ENCODE measurements around the gene RNASE7. TPM values are rescaled to one million over a fixed set of nuclear protein-coding genes. Genes with fewer than 3 reads are reported as not detected.
A peak's percentile ranks its signal among the peaks of the same experiment; 100 is the strongest.

The RNASE7 gene
- total and polyA plus RNA-seq, 4 donors = 0.12 TPM; not detected in 3

DNA sequence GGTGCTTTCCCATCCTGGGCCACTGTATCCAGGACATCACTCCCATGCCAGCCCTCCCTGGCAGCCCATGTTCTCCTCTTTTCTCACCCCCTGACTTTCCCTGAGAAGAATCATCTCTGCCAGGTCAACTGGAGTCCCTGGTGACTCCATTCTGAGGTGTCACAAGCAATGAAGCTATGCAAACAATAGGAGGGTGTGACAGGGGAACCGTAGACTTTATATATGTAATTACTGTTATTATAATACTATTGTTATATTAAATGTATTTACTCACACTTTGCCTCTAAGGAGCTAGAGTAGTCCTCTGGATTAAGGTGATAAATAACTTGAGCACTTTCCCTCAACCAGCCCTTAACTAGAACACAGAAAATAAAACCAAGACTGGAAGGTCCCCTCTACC lies 47.1 kb downstream of the RNASE7 start:
- Histone ChIP-seq H3K27ac (ENCODE audit: low read depth, low read length) (no peak overlapping the region), H3K36me3 (ENCODE audit: control insufficient read depth, insufficient read depth, low read length) (peaks cover 72% of the 10 kb centered on the region), H3K4me3 (ENCODE audit: low read depth, low read length) (no peak overlapping the region), H3K27me3 (ENCODE audit: control insufficient read depth, insufficient read depth, low read length) (no peaks in the 10 kb centered on the region), H3K4me1 (ENCODE audit: control insufficient read depth, insufficient read depth, low read length) (peaks cover 40% of the 10 kb centered on the region), H3K9me3 (ENCODE audit: control insufficient read depth, insufficient read depth, low read length) (no peaks in the 10 kb centered on the region)
- no peak for DNase-seq (ENCODE audit: low read depth in 4 of 6, low spot score in 6 of 6)
- WGBS (ENCODE audit: insufficient coverage) = no CpG with 5 or more reads among the region's 1 CpG

DNA sequence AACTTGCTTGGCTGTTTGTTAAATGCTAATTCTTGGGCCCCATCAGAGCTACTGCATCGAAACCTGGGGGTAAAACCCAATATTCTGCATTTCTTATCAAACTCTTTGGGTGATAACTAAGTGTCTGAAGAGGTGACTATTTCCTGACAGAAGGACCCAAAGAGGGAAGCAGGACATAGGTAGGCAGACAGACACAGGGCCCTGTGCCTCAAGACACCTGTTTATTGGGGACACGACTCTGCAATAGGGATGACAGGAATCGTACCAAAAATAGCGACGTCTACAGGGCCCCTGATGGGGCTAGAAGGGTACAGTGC lies 47.7 kb downstream of the RNASE7 start:
- WGBS (ENCODE audit: insufficient coverage) = 64% methylated on average over 4 of the region's 5 CpGs
- H3K27me3 ChIP-seq (ENCODE audit: control insufficient read depth, insufficient read depth, low read length) = no peaks in the 10 kb centered on the region
- no peak for DNase-seq (ENCODE audit: low read depth in 4 of 6, low spot score in 6 of 6)
- no peaks in the 10 kb centered on the region for H3K9me3 ChIP-seq (ENCODE audit: control insufficient read depth, insufficient read depth, low read length)
- H3K4me1 ChIP-seq (ENCODE audit: control insufficient read depth, insufficient read depth, low read length) = peaks cover 42% of the 10 kb centered on the region
- no peak overlapping the region for H3K4me3 ChIP-seq (ENCODE audit: low read depth, low read length)
- peaks cover 67% of the 10 kb centered on the region for H3K36me3 ChIP-seq (ENCODE audit: control insufficient read depth, insufficient read depth, low read length)
- H3K27ac ChIP-seq (ENCODE audit: low read depth, low read length) = no peak overlapping the region

DNA sequence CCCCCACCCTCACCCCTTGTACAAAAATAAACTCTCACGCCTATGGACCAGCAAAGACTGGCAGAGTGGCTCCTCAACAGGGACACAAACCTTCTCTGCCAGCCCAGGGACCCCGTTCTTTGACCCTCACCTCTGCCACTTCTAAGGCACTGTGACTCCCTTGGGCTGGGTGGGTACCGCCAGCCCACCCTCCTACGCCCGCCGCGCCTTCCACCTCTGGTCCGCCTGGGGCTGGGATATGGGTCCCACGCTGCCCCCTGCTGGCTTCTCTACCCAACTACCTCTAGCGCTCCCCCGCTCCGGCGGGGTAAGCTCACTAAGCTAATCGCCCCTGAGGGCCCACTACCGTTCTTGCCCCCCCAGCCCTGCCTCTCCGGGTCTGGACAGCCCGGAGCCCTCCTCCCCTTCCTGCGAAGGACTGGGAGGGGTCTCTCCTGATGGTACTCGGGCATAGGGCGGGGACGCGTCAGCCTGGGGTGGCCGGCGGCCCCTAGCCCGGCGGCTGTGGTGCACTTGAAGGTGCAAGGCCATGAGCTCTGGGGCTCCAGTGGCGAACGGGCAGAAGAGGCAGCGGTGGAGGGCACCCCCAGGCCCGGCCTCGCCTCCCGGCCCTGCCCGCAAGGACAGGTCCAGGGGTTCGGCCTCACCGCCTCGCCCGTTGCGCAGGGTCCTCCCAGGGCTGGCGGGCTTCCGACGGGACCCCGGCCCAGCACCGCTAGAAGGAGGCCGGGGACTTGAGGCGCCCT lies 48.2 kb downstream of the RNASE7 start:
- 87% methylated on average over 38 of the region's 45 CpGs for WGBS (ENCODE audit: insufficient coverage)
- Histone ChIP-seq H3K4me3 (ENCODE audit: low read depth, low read length) (no peak overlapping the region), H3K4me1 (ENCODE audit: control insufficient read depth, insufficient read depth, low read length) (peaks cover 42% of the 10 kb centered on the region), H3K27me3 (ENCODE audit: control insufficient read depth, insufficient read depth, low read length) (no peaks in the 10 kb centered on the region), H3K27ac (ENCODE audit: low read depth, low read length) (no peak overlapping the region), H3K36me3 (ENCODE audit: control insufficient read depth, insufficient read depth, low read length) (peaks cover 61% of the 10 kb centered on the region), H3K9me3 (ENCODE audit: control insufficient read depth, insufficient read depth, low read length) (no peaks in the 10 kb centered on the region)
- no peak for DNase-seq (ENCODE audit: low read depth in 4 of 6, low spot score in 6 of 6)

DNA sequence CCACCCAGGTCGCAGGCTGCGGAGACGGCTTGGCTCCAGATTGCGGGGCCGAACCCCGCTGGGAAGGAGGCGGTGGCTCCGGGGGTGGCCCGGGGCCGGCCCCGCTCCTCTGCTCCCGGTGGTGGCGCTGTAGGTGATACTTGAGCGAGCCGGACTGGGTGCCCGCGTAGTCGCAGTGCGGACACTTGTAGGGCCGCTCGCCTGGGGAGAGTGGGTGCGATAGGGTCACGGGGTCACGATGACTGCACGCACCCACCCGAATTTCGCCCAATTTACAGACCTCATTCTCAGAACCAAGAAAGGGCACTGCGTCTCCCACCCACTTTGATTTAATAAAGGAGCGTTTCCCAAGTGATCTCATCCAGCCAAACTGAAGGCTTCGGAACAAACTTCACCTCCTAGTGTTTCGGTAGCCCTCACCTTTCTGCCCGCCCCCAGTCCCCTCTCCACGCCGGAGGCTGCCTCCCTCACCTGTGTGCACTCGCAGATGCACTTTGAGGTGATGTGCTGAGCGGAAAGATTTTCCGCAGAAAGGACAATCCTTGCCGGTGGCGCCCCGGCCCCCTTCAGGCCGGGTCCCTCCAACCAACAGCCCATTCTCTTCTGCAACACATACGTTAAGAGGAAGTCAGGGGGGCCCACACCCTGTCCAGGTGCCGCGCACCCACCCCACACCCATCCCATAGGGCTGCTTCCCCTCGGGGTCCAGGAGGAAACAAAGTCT lies 48.9 kb downstream of the RNASE7 start:
- Histone ChIP-seq H3K36me3 (ENCODE audit: control insufficient read depth, insufficient read depth, low read length) (peaks cover 54% of the 10 kb centered on the region), H3K27ac (ENCODE audit: low read depth, low read length) (no peak overlapping the region), H3K4me3 (ENCODE audit: low read depth, low read length) (no peak overlapping the region), H3K4me1 (ENCODE audit: control insufficient read depth, insufficient read depth, low read length) (peaks cover 42% of the 10 kb centered on the region), H3K27me3 (ENCODE audit: control insufficient read depth, insufficient read depth, low read length) (no peaks in the 10 kb centered on the region), H3K9me3 (ENCODE audit: control insufficient read depth, insufficient read depth, low read length) (no peaks in the 10 kb centered on the region)
- DNase-seq (ENCODE audit: low read depth in 4 of 6, low spot score in 6 of 6) = no peak
- 92% methylated on average over 34 of the region's 45 CpGs for WGBS (ENCODE audit: insufficient coverage)

- Histone ChIP-seq H3K4me1 (ENCODE audit: control insufficient read depth, insufficient read depth, low read length) (peaks cover 41% of the 10 kb centered on the region), H3K4me3 (ENCODE audit: low read depth, low read length) (no peak overlapping the region), H3K36me3 (ENCODE audit: control insufficient read depth, insufficient read depth, low read length) (peaks cover 51% of the 10 kb centered on the region)
Observed at GRCh38 chr14:21091821-21092272, 49.7 kb downstream of the RNASE7 start.

DNA sequence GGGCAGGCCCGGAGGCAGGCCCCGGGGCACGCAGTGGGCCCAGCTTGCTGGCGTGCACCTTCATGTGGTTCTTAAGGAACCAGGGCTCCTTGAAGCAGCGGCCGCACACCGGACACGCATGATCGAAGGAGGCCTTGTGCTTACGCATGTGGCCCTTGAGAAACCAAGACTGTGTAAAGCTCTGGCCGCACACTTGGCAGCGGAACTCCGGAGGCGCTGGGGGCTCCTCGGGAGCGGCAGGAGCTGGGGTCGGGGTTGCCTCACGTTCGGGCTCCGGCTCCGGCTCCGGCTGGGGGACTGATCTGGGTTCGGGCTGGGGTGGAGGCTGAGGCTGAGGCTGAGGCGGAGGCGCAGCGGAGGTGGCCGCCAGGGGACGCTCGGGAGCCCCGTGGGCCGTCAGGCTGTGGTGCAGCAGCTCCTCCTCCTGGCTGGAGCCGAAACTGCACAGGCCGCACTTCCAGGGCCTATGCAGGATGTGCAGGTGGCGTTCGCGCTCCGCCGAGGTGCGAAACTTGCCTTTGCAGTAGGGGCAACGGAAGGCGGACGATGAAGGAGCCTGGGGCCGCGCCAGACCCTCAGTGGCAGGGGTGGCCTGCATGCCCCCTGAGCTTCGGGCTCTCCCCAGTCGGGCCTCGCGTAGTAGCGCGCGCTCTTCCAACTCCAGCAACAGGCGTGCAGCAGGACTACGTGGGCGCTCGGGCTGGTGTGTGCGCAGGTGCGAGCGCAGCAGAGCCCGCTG lies 50.3 kb downstream of the RNASE7 start:
- WGBS (ENCODE audit: insufficient coverage) = 53% methylated on average over 59 of the region's 59 CpGs
- Histone ChIP-seq H3K4me1 (ENCODE audit: control insufficient read depth, insufficient read depth, low read length) (peaks cover 41% of the 10 kb centered on the region), H3K27me3 (ENCODE audit: control insufficient read depth, insufficient read depth, low read length) (no peaks in the 10 kb centered on the region), H3K27ac (ENCODE audit: low read depth, low read length) (no peak overlapping the region), H3K36me3 (ENCODE audit: control insufficient read depth, insufficient read depth, low read length) (peaks cover 46% of the 10 kb centered on the region), H3K9me3 (ENCODE audit: control insufficient read depth, insufficient read depth, low read length) (no peaks in the 10 kb centered on the region), H3K4me3 (ENCODE audit: low read depth, low read length) (no peak overlapping the region)
- DNase-seq (ENCODE audit: low read depth in 4 of 6, low spot score in 6 of 6) = peak in 2 of 6 donors; percentile 69 to 83

More at GRCh38 chr14:21091821-21092272, 49.7 kb downstream of the RNASE7 start:
- H3K9me3 ChIP-seq (ENCODE audit: control insufficient read depth, insufficient read depth, low read length) = no peaks in the 10 kb centered on the region
- H3K27me3 ChIP-seq (ENCODE audit: control insufficient read depth, insufficient read depth, low read length) = no peaks in the 10 kb centered on the region
- no peak for DNase-seq (ENCODE audit: low read depth in 4 of 6, low spot score in 6 of 6)
- WGBS (ENCODE audit: insufficient coverage) = 92% methylated on average over 41 of the region's 42 CpGs
- H3K27ac ChIP-seq (ENCODE audit: low read depth, low read length) = no peak overlapping the region

GRCh38 chr14:21093018-21093417 lies 50.9 kb downstream of the RNASE7 start:
- 66% methylated on average over 36 of the region's 36 CpGs for WGBS (ENCODE audit: insufficient coverage)
- no peak for DNase-seq (ENCODE audit: low read depth in 4 of 6, low spot score in 6 of 6)
- peaks cover 38% of the 10 kb centered on the region for H3K4me1 ChIP-seq (ENCODE audit: control insufficient read depth, insufficient read depth, low read length)
- peaks cover 46% of the 10 kb centered on the region for H3K36me3 ChIP-seq (ENCODE audit: control insufficient read depth, insufficient read depth, low read length)
- H3K4me3 ChIP-seq (ENCODE audit: low read depth, low read length) = no peak overlapping the region
- H3K27me3 ChIP-seq (ENCODE audit: control insufficient read depth, insufficient read depth, low read length) = no peaks in the 10 kb centered on the region
- H3K9me3 ChIP-seq (ENCODE audit: control insufficient read depth, insufficient read depth, low read length) = no peaks in the 10 kb centered on the region
- H3K27ac ChIP-seq (ENCODE audit: low read depth, low read length) = peak overlapping the region; percentile 86

Other genes with a start within 250 kb of the RNASE7 start
- gene RNASE1, start 239.5 kb upstream of the RNASE7 start, total RNA-seq = 100 to 1,000 TPM in 1 of 2 donors, 10 to 100 TPM in 1; 99.1 to 223 TPM
- gene RNASE1, start 239.5 kb upstream of the RNASE7 start, polyA plus RNA-seq (ENCODE audit: insufficient read length in 2 of 2) = 10 to 100 TPM; 50.2 to 77.1 TPM
- 1 to 10 TPM in 1 of 2 donors, under 1 TPM in 1; 0.55 to 3.7 TPM for gene RNASE3, start 151.0 kb upstream of the RNASE7 start, total RNA-seq
- gene RNASE3, start 151.0 kb upstream of the RNASE7 start, polyA plus RNA-seq (ENCODE audit: insufficient read length in 2 of 2) = under 1 TPM in 1 of 2 donors, not detected in 1; 0.24 TPM
- 1 to 10 TPM in 1 of 2 donors, under 1 TPM in 1; 0.50 to 5.8 TPM for gene RNASE2, start 86.9 kb upstream of the RNASE7 start, total RNA-seq
- 1 to 10 TPM in 1 of 2 donors, under 1 TPM in 1; 0.90 to 1.1 TPM for gene RNASE2, start 86.9 kb upstream of the RNASE7 start, polyA plus RNA-seq (ENCODE audit: insufficient read length in 2 of 2)
- gene METTL17, start 52.4 kb upstream of the RNASE7 start, total RNA-seq = 10 to 100 TPM; 31.1 to 65.0 TPM
- gene METTL17, start 52.4 kb upstream of the RNASE7 start, polyA plus RNA-seq (ENCODE audit: insufficient read length in 2 of 2) = 10 to 100 TPM; 56.7 to 79.2 TPM
- gene SLC39A2, start 43.1 kb upstream of the RNASE7 start, total RNA-seq = under 1 TPM in 1 of 2 donors, not detected in 1; 0.17 TPM
- gene SLC39A2, start 43.1 kb upstream of the RNASE7 start, polyA plus RNA-seq (ENCODE audit: insufficient read length in 2 of 2) = under 1 TPM in 1 of 2 donors, not detected in 1; 0.32 TPM
- gene NDRG2, start 17.3 kb upstream of the RNASE7 start, total RNA-seq = 100 to 1,000 TPM; 233 to 301 TPM
- gene NDRG2, start 17.3 kb upstream of the RNASE7 start, polyA plus RNA-seq (ENCODE audit: insufficient read length in 2 of 2) = 100 to 1,000 TPM; 763 to 827 TPM
- under 1 TPM in 1 of 2 donors, not detected in 1; 0.44 TPM for gene TPPP2, start 12.1 kb upstream of the RNASE7 start, total RNA-seq
- gene TPPP2, start 12.1 kb upstream of the RNASE7 start, polyA plus RNA-seq (ENCODE audit: insufficient read length in 2 of 2) = under 1 TPM; 0.59 to 0.71 TPM
- gene RNASE13, start 7.6 kb upstream of the RNASE7 start, total RNA-seq = not detected
- not detected for gene RNASE13, start 7.6 kb upstream of the RNASE7 start, polyA plus RNA-seq (ENCODE audit: insufficient read length in 2 of 2)
- gene RNASE8, start 15.5 kb downstream of the RNASE7 start, total RNA-seq = not detected
- gene RNASE8, start 15.5 kb downstream of the RNASE7 start, polyA plus RNA-seq (ENCODE audit: insufficient read length in 2 of 2) = not detected
- 10 to 100 TPM; 37.9 to 71.0 TPM for gene ARHGEF40, start 27.9 kb downstream of the RNASE7 start, total RNA-seq
- gene ARHGEF40, start 27.9 kb downstream of the RNASE7 start, polyA plus RNA-seq (ENCODE audit: insufficient read length in 2 of 2) = 10 to 100 TPM; 83.1 to 98.9 TPM
- gene ZNF219, start 56.3 kb downstream of the RNASE7 start, total RNA-seq = 10 to 100 TPM in 1 of 2 donors, 1 to 10 TPM in 1; 4.7 to 16.3 TPM
- gene ZNF219, start 56.3 kb downstream of the RNASE7 start, polyA plus RNA-seq (ENCODE audit: insufficient read length in 2 of 2) = 10 to 100 TPM; 39.1 to 48.8 TPM
- gene TMEM253, start 58.7 kb downstream of the RNASE7 start, total RNA-seq = under 1 TPM; 0.50 to 0.72 TPM
- gene TMEM253, start 58.7 kb downstream of the RNASE7 start, polyA plus RNA-seq (ENCODE audit: insufficient read length in 2 of 2) = 1 to 10 TPM in 1 of 2 donors, under 1 TPM in 1; 0.43 to 1.7 TPM
- not detected for gene OR5AU1, start 113.7 kb downstream of the RNASE7 start, total RNA-seq
- under 1 TPM; 0.05 to 0.11 TPM for gene OR5AU1, start 113.7 kb downstream of the RNASE7 start, polyA plus RNA-seq (ENCODE audit: insufficient read length in 2 of 2)
- gene HNRNPC, start 227.1 kb downstream of the RNASE7 start, total RNA-seq = 100 to 1,000 TPM; 497 to 536 TPM
- 100 to 1,000 TPM; 492 to 522 TPM for gene HNRNPC, start 227.1 kb downstream of the RNASE7 start, polyA plus RNA-seq (ENCODE audit: insufficient read length in 2 of 2)
- gene RPGRIP1, start 237.7 kb downstream of the RNASE7 start, total RNA-seq = under 1 TPM; 0.33 to 0.50 TPM
- 1 to 10 TPM in 1 of 2 donors, under 1 TPM in 1; 0.78 to 1.3 TPM for gene RPGRIP1, start 237.7 kb downstream of the RNASE7 start, polyA plus RNA-seq (ENCODE audit: insufficient read length in 2 of 2)

Measured in spinal cord (tissue), 10 donors.